GM19099 (cell line): ENCODE measurements around the gene EPHB2.

Source experiments
- POLR2A ChIP-seq: IDR thresholded peaks from 3 replicates; pipeline ENCODE4 v1.6.1; 2011; ENCODE audit warnings: low read depth; ENCODE audit not compliant: insufficient read length; ENCODE audit errors: extremely low read depth

EPHB2 gene

GRCh38 chr1:22777388-22778057 lies 66.9 kb downstream of the EPHB2 start:
- no peak for TF ChIP-seq POLR2A

- TF ChIP-seq POLR2A, result no peak
Measured at GRCh38 chr1:22778408-22778807, 67.8 kb downstream of the EPHB2 start.

GRCh38 chr1:22778862-22779520 lies 68.4 kb downstream of the EPHB2 start:
- no peak for TF ChIP-seq POLR2A

- TF ChIP-seq POLR2A, result no peak
Measured at GRCh38 chr1:22780696-22781095, 70.1 kb downstream of the EPHB2 start.

GRCh38 chr1:22781483-22781882 lies 70.8 kb downstream of the EPHB2 start:
- no peak for TF ChIP-seq POLR2A

GRCh38 chr1:22782406-22782805 lies 71.8 kb downstream of the EPHB2 start:
- no peak for TF ChIP-seq POLR2A

GRCh38 chr1:22784317-22784716 lies 73.7 kb downstream of the EPHB2 start:
- no peak for TF ChIP-seq POLR2A

GRCh38 chr1:22784737-22785136 lies 74.1 kb downstream of the EPHB2 start:
- TF ChIP-seq POLR2A, result no peak

GRCh38 chr1:22786101-22786500 lies 75.5 kb downstream of the EPHB2 start:
- no peak for TF ChIP-seq POLR2A

GRCh38 chr1:22786719-22787489 lies 76.3 kb downstream of the EPHB2 start:
- no peak for TF ChIP-seq POLR2A

- no peak for TF ChIP-seq POLR2A
Measured at GRCh38 chr1:22787636-22788035, 77.0 kb downstream of the EPHB2 start.

- no peak for TF ChIP-seq POLR2A
Measured at GRCh38 chr1:22788254-22788661, 77.6 kb downstream of the EPHB2 start.

- no peak for TF ChIP-seq POLR2A
Measured at GRCh38 chr1:22789356-22789994, 78.8 kb downstream of the EPHB2 start.

GRCh38 chr1:22790232-22791008 lies 79.8 kb downstream of the EPHB2 start:
- TF ChIP-seq POLR2A, result no peak
